ENCODE data around the gene TBL3. TPM values are rescaled to one million over a fixed set of nuclear protein-coding genes. Genes with fewer than 3 reads are reported as not detected.

The TBL3 gene
- total and polyA plus RNA-seq, 9 of the 15 experiments (the other 6 are each of a cell fraction or from before 2014, with no cell fraction given): 0.97 to 117 (median 24.5) TPM

GRCh38 chr16:2023092-2024031 lies 51.5 kb downstream of the TBL3 start:
- DNase-seq (ENCODE audit: extremely low read depth in 1 of 4, low spot score in 3 of 4) (peak; percentile 90 to 96 (median 92)), FAIRE-seq (peak; percentile 94), ATAC-seq (peak; percentile 85)
- Histone ChIP-seq H2AFZ (ENCODE audit: low read depth, low read length) (peak overlapping the region; percentile 99), H3K79me2 (ENCODE audit: control insufficient read depth, insufficient read depth, low read length) (peaks cover 15% of the 10 kb centered on the region), H3K36me3 (ENCODE audit: control insufficient read depth, insufficient read depth, low read length) (no peaks in the 10 kb centered on the region), H3K4me3 (peak overlapping the region; percentile 41), H3K9me1 (ENCODE audit: control insufficient read depth, insufficient read depth, low read length) (no peaks in the 10 kb centered on the region), H3K27ac (ENCODE audit: extremely low read depth, low read depth, low read length) (peak overlapping the region; percentile 76), H3K9ac (ENCODE audit: insufficient read depth in 1 of 2, low read depth in 2 of 2, low read length in 2 of 2) (peak overlapping the region; percentile 48 to 89; a peak in 3 of 4 replicates), H3K4me1 (replicated peaks in 1 of 2; ENCODE audit: control insufficient read depth in 2 of 2, insufficient read depth in 2 of 2, low read length in 2 of 2) (peaks cover 22 to 80% of the 10 kb centered on the region in 2 experiments; a peak in 4 of 5 replicates), H3K4me2 (ENCODE audit: insufficient read depth, low read length) (peak overlapping the region; percentile 87), H3K9me3 (replicated peaks; ENCODE audit: control insufficient read depth, insufficient read depth, low read depth, low read length) (no peaks in the 10 kb centered on the region), H3K27me3 (ENCODE audit: control insufficient read depth in 2 of 2, insufficient read depth in 2 of 2, low read length in 2 of 2) (no peaks in the 10 kb centered on the region), H4K20me1 (replicated peaks; ENCODE audit: control insufficient read depth, insufficient read depth, low read length) (0 out of 2 replicates have a peak, but pooled peaks cover 7% of the 10 kb centered on the region)
- ChIA-PET POLR2A (interaction anchor here (0.6 to 3.3 kb wide), 3 partner anchors 9 to 131 kb away, joined by 4 to 35 read pairs (median 4); partner anchors contain the start of gene TRAF7), CTCF (ENCODE audit: low intra/inter-chr PET ratio) (interaction anchor here (0.7 to 2.1 kb wide), 5 partner anchors 24 to 132 kb away, joined by 3 to 15 read pairs (median 5); partner anchors contain the start of genes NTHL1, TRAF7 and TSC2)
- no TSS peak for BruUV-seq (replicated peaks)
- WGBS (ENCODE audit: insufficient coverage, low coverage, missing lambda C conversion rate): 9% methylated on average over 30 of the region's 53 CpGs
- in situ Hi-C loops (cut with MboI) (loop anchor here (5.0 kb wide), 1 partner anchor 119 kb away; no protein-coding TSS in a partner anchor), intact Hi-C loops (cut with micrococcal nuclease) (loop anchor here (1.0 to 5.0 kb wide), 2 partner anchors 117 to 244 kb away; partner anchors contain the start of gene RNPS1)
- no peak for TF ChIP-seq BCL6 (CRISPR knock-in tag; IDR thresholded peaks at IDR 0.05)
- no peak for TF ChIP-seq SRSF1 (IDR thresholded peaks at IDR 0.05; ENCODE audit: low read depth, low read length)
- no peak for TF ChIP-seq ZBTB5 (IDR thresholded peaks at IDR 0.05)
- no peak for TF ChIP-seq IRF9 (tag; IDR thresholded peaks at IDR 0.05)
- peak; percentile 33; the same call in 1 of the 2 replicates for TF ChIP-seq JUND (IDR thresholded peaks at IDR 0.05; ENCODE audit: borderline replicate concordance, low read depth, low read length)
- no peak; the same call in 2 of the 3 replicates for TF ChIP-seq JUND (tag; IDR thresholded peaks at IDR 0.05; ENCODE audit: borderline replicate concordance, low read depth, low read length)
- no peak for TF ChIP-seq NCOA6 (IDR thresholded peaks at IDR 0.05)
- TF ChIP-seq CTCF (IDR thresholded peaks at IDR 0.05 in 2 of 3, conservative IDR thresholded peaks at IDR 0.05 in 1 of 3; ENCODE audit: insufficient read depth in 2 of 3, low read depth in 1 of 3, low read length in 3 of 3): peak; percentile 93 to 97 (median 96)
- TF ChIP-seq TAF1 (IDR thresholded peaks at IDR 0.05; ENCODE audit: control insufficient read depth, extremely low read depth, insufficient read depth, low read length, severe bottlenecking): peak; percentile 12
- peak in 1 of 2 experiments; percentile 65; a peak in 1 of 4 replicates for TF ChIP-seq SRF (CRISPR knock-in tag; IDR thresholded peaks at IDR 0.05)
- TF ChIP-seq TCFL5 (CRISPR knock-in tag; conservative IDR thresholded peaks at IDR 0.05): no peak
- TF ChIP-seq RBM25 (IDR thresholded peaks at IDR 0.05; ENCODE audit: low read depth, low read length, severe bottlenecking): no peak
- TF ChIP-seq C11orf30 (IDR thresholded peaks at IDR 0.05; ENCODE audit: low read depth): no peak
- no peak for TF ChIP-seq RBM17 (IDR thresholded peaks at IDR 0.05; ENCODE audit: borderline replicate concordance, low read depth, low read length)
